H1 (cell line): ENCODE measurements around the gene PRKAG1. TPM values are rescaled to one million over a fixed set of nuclear protein-coding genes. Genes with fewer than 3 reads are reported as not detected.

ENCODE experiments used
- CTCF ChIA-PET: fragments of 300-600 bp; sonication (Branson Sonifier 250); formaldehyde crosslinking; loops from one replicate; lab custom pipeline; 2021; ENCODE audit not compliant: partially characterized antibody; lab: Charles Lee
- POLR2A ChIA-PET: fragments of 300-600 bp; sonication (Branson Sonifier 250); formaldehyde crosslinking; loops from one replicate; lab custom pipeline; 2021; ENCODE audit warnings: inconsistent platforms; ENCODE audit not compliant: partially characterized antibody; lab: Charles Lee
- DNase-seq, 2 experiments: peaks; one replicate each; pipeline versions ENCODE4 v3.0.0 to v3.0.0-alpha.2; 2010 to 2022; ENCODE audit warnings: low spot score in 2 of 2, low read depth in 1 of 2, mixed read lengths in 1 of 2
- FAIRE-seq: peaks from 2 replicates; lab custom pipeline; 2011; peaks lifted over from hg19 to GRCh38; lab: Jason Lieb, UNC
- H2AFZ ChIP-seq: 2 replicates; pipeline ENCODE4 v1.8.1; 2012; ENCODE audit warnings: low read length, inconsistent platforms
- H2AK5ac ChIP-seq: 2 replicates; pipeline ENCODE4 v1.6.1; 2013; ENCODE audit warnings: low read depth, low read length
- H2BK120ac ChIP-seq: replicated peaks from 2 replicates; pipeline ENCODE3; 2013; ENCODE audit warnings: low read depth, low read length, inconsistent platforms
- H2BK12ac ChIP-seq: 2 replicates; pipeline ENCODE4 v1.6.1; 2013; ENCODE audit warnings: low read depth, low read length
- H2BK15ac ChIP-seq: 2 replicates; pipeline ENCODE4 v1.6.1; 2013; ENCODE audit warnings: low read length
- H2BK20ac ChIP-seq: 2 replicates; pipeline ENCODE4 v1.6.1; 2013; ENCODE audit warnings: low read length
- H2BK5ac ChIP-seq: 2 replicates; pipeline ENCODE4 v1.6.1; 2013; ENCODE audit warnings: low read depth, low read length
- H3K14ac ChIP-seq: 2 replicates; pipeline ENCODE4 v1.6.1; 2013; ENCODE audit warnings: inconsistent platforms; ENCODE audit not compliant: insufficient read length
- H3K18ac ChIP-seq: 2 replicates; pipeline ENCODE4 v1.6.1; 2013; ENCODE audit warnings: low read length; ENCODE audit errors: extremely low read depth
- H3K23ac ChIP-seq: 2 replicates; pipeline ENCODE4 v1.6.1; 2013; ENCODE audit warnings: inconsistent platforms; ENCODE audit not compliant: insufficient read length
- H3K23me2 ChIP-seq: 2 replicates; pipeline ENCODE4 v1.6.1; 2013; ENCODE audit warnings: low read depth, low read length
- H3K27ac ChIP-seq: 2 replicates; pipeline ENCODE4 v1.6.1; 2011; ENCODE audit warnings: low read depth, low read length, inconsistent platforms
- H3K27me3 ChIP-seq, 4 experiments: replicated peaks in 1 of 4; 1 replicate in 1 of 4; 2 replicates in 3 of 4; pipeline versions ENCODE4 v1.6.1 to v1.8.1; 2011 to 2013; ENCODE audit warnings: low read length in 3 of 4, mild to moderate bottlenecking in 3 of 4, inconsistent platforms in 2 of 4, mixed read lengths in 2 of 4, moderate library complexity in 1 of 4; ENCODE audit not compliant: control insufficient read depth in 3 of 4, insufficient read depth in 3 of 4; ENCODE audit errors: extremely low read depth in 1 of 4
- H3K36me3 ChIP-seq, 4 experiments: 2 replicates each; pipeline versions ENCODE4 v1.6.1 to v1.8.1; 2011 to 2013; ENCODE audit warnings: mild to moderate bottlenecking in 4 of 4, low read length in 3 of 4, moderate library complexity in 2 of 4, control low read depth in 1 of 4, inconsistent platforms in 1 of 4; ENCODE audit not compliant: insufficient read depth in 4 of 4, control insufficient read depth in 2 of 4
- H3K4ac ChIP-seq: replicated peaks from 2 replicates; pipeline ENCODE3; 2013; ENCODE audit warnings: low read length, low read depth, mixed read lengths, inconsistent platforms; ENCODE audit not compliant: insufficient read length
- H3K4me1 ChIP-seq, 4 experiments: replicated peaks in 1 of 4; 1 replicate in 1 of 4; 2 replicates in 3 of 4; pipeline versions ENCODE4 v1.6.1 to v1.8.1; 2011 to 2013; ENCODE audit warnings: low read length in 3 of 4, inconsistent platforms in 2 of 4, mixed read lengths in 1 of 4; ENCODE audit not compliant: insufficient read depth in 4 of 4, control insufficient read depth in 3 of 4
- H3K4me2 ChIP-seq, 2 experiments: 2 replicates each; pipeline versions ENCODE4 v1.6.1 to v1.8.1; 2011 to 2013; ENCODE audit warnings: low read depth in 2 of 2, low read length in 2 of 2, control low read depth in 1 of 2, inconsistent platforms in 1 of 2, mild to moderate bottlenecking in 1 of 2; ENCODE audit not compliant: insufficient read depth in 1 of 2
- H3K4me3 ChIP-seq, 4 experiments: fragments of 200-600, 300-600 bp in 1 of 4; sonication (generic), shearing (Covaris generic), sonication (Bioruptor Twin) in 1 of 4; 2 replicates each; pipeline versions ENCODE4 v1.5.1 to v1.8.1; 2011 to 2016; ENCODE audit warnings: low read length in 4 of 4, low read depth in 3 of 4, control low read depth in 2 of 4, inconsistent platforms in 2 of 4, mild to moderate bottlenecking in 2 of 4, mixed read lengths in 1 of 4, moderate library complexity in 1 of 4; ENCODE audit not compliant: insufficient read depth in 2 of 4; ENCODE audit errors: extremely low read depth in 1 of 4
- H3K56ac ChIP-seq: replicated peaks from 2 replicates; pipeline ENCODE3; 2013; ENCODE audit warnings: low read depth, mild to moderate bottlenecking, mixed read lengths, low read length, inconsistent platforms; ENCODE audit not compliant: insufficient read length
- H3K79me1 ChIP-seq: 2 replicates; pipeline ENCODE4 v1.6.1; 2013; ENCODE audit warnings: low read depth, low read length, control low read depth
- H3K79me2 ChIP-seq, 2 experiments: 2 replicates each; pipeline versions ENCODE4 v1.6.1 to v1.8.1; 2012 to 2013; ENCODE audit warnings: low read length in 2 of 2, mild to moderate bottlenecking in 2 of 2, inconsistent platforms in 1 of 2; ENCODE audit not compliant: insufficient read depth in 2 of 2, control insufficient read depth in 1 of 2
- H3K9ac ChIP-seq, 4 experiments: replicated peaks in 1 of 4; 1 replicate in 1 of 4; 2 replicates in 3 of 4; pipeline versions ENCODE4 v1.6.1 to v1.8.1; 2011 to 2013; ENCODE audit warnings: low read depth in 3 of 4, low read length in 3 of 4, control low read depth in 2 of 4, mild to moderate bottlenecking in 2 of 4, moderate library complexity in 2 of 4, inconsistent platforms in 1 of 4; ENCODE audit errors: extremely low read depth in 1 of 4
- H3K9me3 ChIP-seq, 2 experiments: 2 replicates each; pipeline versions ENCODE4 v1.6.1 to v1.8.1; 2012 to 2013; ENCODE audit warnings: mild to moderate bottlenecking in 2 of 2, moderate library complexity in 2 of 2, control low read depth in 1 of 2, inconsistent platforms in 1 of 2, low read depth in 1 of 2, low read length in 1 of 2, mixed read lengths in 1 of 2; ENCODE audit not compliant: insufficient read depth in 2 of 2
- H4K20me1 ChIP-seq, 2 experiments: replicated peaks in 1 of 2; 2 replicates each; pipeline versions ENCODE3 to v1.8.1; 2011 to 2013; ENCODE audit warnings: inconsistent platforms in 2 of 2, low read length in 2 of 2, mild to moderate bottlenecking in 1 of 2; ENCODE audit not compliant: insufficient read depth in 2 of 2, control insufficient read depth in 1 of 2
- H4K5ac ChIP-seq: 2 replicates; pipeline ENCODE4 v1.6.1; 2013; ENCODE audit warnings: low read length, low read depth, mixed read lengths, inconsistent platforms; ENCODE audit not compliant: insufficient read length
- H4K8ac ChIP-seq: 2 replicates; pipeline ENCODE4 v1.8.0; 2013; ENCODE audit warnings: mild to moderate bottlenecking, moderate library complexity, low read length, inconsistent platforms; ENCODE audit not compliant: insufficient read depth; ENCODE audit errors: extremely low read depth
- H4K91ac ChIP-seq: replicated peaks from 2 replicates; pipeline ENCODE3; 2013; ENCODE audit warnings: low read length, mixed read lengths, inconsistent platforms; ENCODE audit not compliant: insufficient read length
- BRCA1 ChIP-seq: IDR thresholded peaks from 2 replicates; pipeline ENCODE4 v1.6.1; 2012; ENCODE audit warnings: low read depth, low read length, improper control_type of control experiment
- EP300 ChIP-seq, 2 experiments: IDR thresholded peaks; 1 replicate in 1 of 2; 2 replicates in 1 of 2; pipeline ENCODE4 v1.6.1; 2011 to 2012; ENCODE audit warnings: low read depth in 2 of 2, low read length in 2 of 2, mild to moderate bottlenecking in 2 of 2, borderline replicate concordance in 1 of 2, inconsistent platforms in 1 of 2, moderate library complexity in 1 of 2
- GTF2F1 ChIP-seq: IDR thresholded peaks from 2 replicates; pipeline ENCODE4 v1.6.1; 2012; ENCODE audit warnings: low read depth, low read length, improper control_type of control experiment, borderline replicate concordance
- POU5F1 ChIP-seq: IDR thresholded peaks from 2 replicates; pipeline ENCODE4 v1.6.1; 2011; ENCODE audit warnings: low read depth, mild to moderate bottlenecking, low read length, moderate library complexity
- RAD21 ChIP-seq, 2 experiments: IDR thresholded peaks in 1 of 2; conservative IDR thresholded peaks in 1 of 2; 2 replicates each; pipeline ENCODE4 v1.6.1; 2011; ENCODE audit warnings: low read depth in 2 of 2, low read length in 2 of 2, improper control_type of control experiment in 1 of 2, inconsistent platforms in 1 of 2, mild to moderate bottlenecking in 1 of 2, moderate library complexity in 1 of 2
- SP1 ChIP-seq: IDR thresholded peaks from 2 replicates; pipeline ENCODE4 v1.6.1; 2011; ENCODE audit warnings: low read depth, low read length
- SP4 ChIP-seq: IDR thresholded peaks from 2 replicates; pipeline ENCODE4 v1.6.1; 2012; ENCODE audit warnings: low read length, inconsistent platforms
- TBP ChIP-seq: IDR thresholded peaks from 2 replicates; pipeline ENCODE4 v1.6.1; 2011; ENCODE audit warnings: low read depth, low read length, improper control_type of control experiment
- TCF12 ChIP-seq: IDR thresholded peaks from 2 replicates; pipeline ENCODE4 v1.6.1; 2011; ENCODE audit warnings: low read depth, mild to moderate bottlenecking, low read length
- polyA plus RNA-seq, 7 experiments: library from polyadenylated mRNA; depleted of rRNA in 3 of 7; stranded (reverse) in 5 of 7; unstranded in 2 of 7; fragments of >200 nt in 5 of 7; fragments of 200-250 nt in 2 of 7; gene quantifications; 1 replicate in 5 of 7; 2 replicates in 1 of 7; 4 replicates in 1 of 7; pipeline versions ENCODE4 v1.2.1 to v1.2.3, GENCODE V29; 2011 to 2013; ENCODE audit warnings: missing spikeins in 2 of 7, mixed read lengths in 2 of 7
- total RNA-seq: library from RNA; stranded (reverse); fragmentation: NEBNext Ultra II Directional; extraction: Animal tissue kit (Norgen Biotek cat#: 25700); gene quantifications from 2 replicates; pipeline ENCODE4 v1.2.1, GENCODE V29; 2021
- TF ChIP-seq, protein P1 (sequence below), 3 experiments: IDR thresholded peaks; 1 replicate in 2 of 3; 2 replicates in 1 of 3; pipeline versions ENCODE4 v1.5.1 to v1.6.1; 2011; ENCODE audit warnings: low read length in 3 of 3, mild to moderate bottlenecking in 3 of 3, inconsistent platforms in 2 of 3, low read depth in 1 of 3, moderate library complexity in 1 of 3; ENCODE audit not compliant: insufficient read depth in 1 of 3; ENCODE audit errors: control extremely low read depth in 1 of 3

The PRKAG1 gene
- total and polyA plus RNA-seq, 2 of the 8 experiments (the other 6 are each of a cell fraction or from before 2014, with no cell fraction given), result 38.6 to 57.5 TPM

DNA sequence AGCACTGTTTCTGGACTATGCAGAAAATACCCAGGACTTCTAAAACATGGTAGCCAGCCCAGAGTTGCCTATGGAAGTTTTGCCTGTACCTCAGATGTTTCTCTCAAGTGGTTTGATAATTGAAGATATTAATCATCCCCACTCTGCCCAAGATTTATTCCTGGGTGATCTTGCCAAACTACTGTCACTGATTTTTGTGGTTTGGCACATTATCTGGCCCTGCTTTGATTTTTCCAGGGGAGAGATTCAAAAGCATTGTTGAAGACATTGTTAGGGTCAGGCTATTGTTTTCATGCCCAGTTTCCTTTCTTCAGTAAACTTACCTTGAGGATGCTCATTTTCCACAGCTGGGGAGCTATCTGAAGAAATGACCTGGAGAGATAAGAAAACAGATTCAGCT is 5.8 kb downstream of the PRKAG1 start:
- Histone ChIP-seq H3K9me3 (no peaks in the 10 kb centered on the region), H3K4ac (no peak overlapping the region), H2BK20ac (no peak overlapping the region), H4K5ac (no peak overlapping the region), H3K56ac (no peak overlapping the region), H3K23ac (no peak overlapping the region), H3K9ac (no peak overlapping the region), H3K27me3 (no peaks in the 10 kb centered on the region), H3K4me2 (no peak overlapping the region), H3K18ac (no peak overlapping the region), H3K79me2 (no peaks in the 10 kb centered on the region), H2BK12ac (no peak overlapping the region), H2BK15ac (no peak overlapping the region), H4K8ac (no peak overlapping the region), H2AFZ (no peak overlapping the region), H4K20me1 (no peaks in the 10 kb centered on the region), H2BK5ac (no peak overlapping the region), H2BK120ac (no peak overlapping the region), H2AK5ac (no peak overlapping the region), H3K14ac (no peak overlapping the region), H3K23me2 (0 out of 2 replicates have a peak, but pooled peaks cover 2% of the 10 kb centered on the region), H3K4me3 (no peak overlapping the region), H4K91ac (no peak overlapping the region), H3K27ac (no peak overlapping the region), H3K36me3 (no peaks in the 10 kb centered on the region), H3K79me1 (no peaks in the 10 kb centered on the region), H3K4me1 (peaks cover 0 to 2% (median 0%) of the 10 kb centered on the region in 4 experiments; a peak in 1 of 7 replicates)
- DNase-seq (no peak), FAIRE-seq (no peak)
- ChIA-PET POLR2A (interaction anchor here (1.3 to 3.0 kb wide), 5 partner anchors 8 to 25 kb away, joined by 3 to 16 read pairs (median 10); no protein-coding TSS in a partner anchor), CTCF (interaction anchor here (0.6 to 11.5 kb wide), 9 partner anchors 14 to 77 kb away, joined by 3 to 207 read pairs (median 4); partner anchors contain the start of genes DDN and WNT1)
- TF ChIP-seq SP4 (no peak), RAD21 (IDR thresholded peaks at IDR 0.05 in 1 of 2, conservative IDR thresholded peaks at IDR 0.05 in 1 of 2; ENCODE audit: low read depth in 2 of 2, low read length in 2 of 2) (no peak), BRCA1 (no peak), SP1 (no peak), TCF12 (no peak), POU5F1 (no peak), EP300 (IDR thresholded peaks at IDR 0.05; ENCODE audit: borderline replicate concordance in 1 of 2, low read depth in 2 of 2, low read length in 2 of 2) (no peak), GTF2F1 (no peak), TBP (no peak)
- TF ChIP-seq, protein P1, sequence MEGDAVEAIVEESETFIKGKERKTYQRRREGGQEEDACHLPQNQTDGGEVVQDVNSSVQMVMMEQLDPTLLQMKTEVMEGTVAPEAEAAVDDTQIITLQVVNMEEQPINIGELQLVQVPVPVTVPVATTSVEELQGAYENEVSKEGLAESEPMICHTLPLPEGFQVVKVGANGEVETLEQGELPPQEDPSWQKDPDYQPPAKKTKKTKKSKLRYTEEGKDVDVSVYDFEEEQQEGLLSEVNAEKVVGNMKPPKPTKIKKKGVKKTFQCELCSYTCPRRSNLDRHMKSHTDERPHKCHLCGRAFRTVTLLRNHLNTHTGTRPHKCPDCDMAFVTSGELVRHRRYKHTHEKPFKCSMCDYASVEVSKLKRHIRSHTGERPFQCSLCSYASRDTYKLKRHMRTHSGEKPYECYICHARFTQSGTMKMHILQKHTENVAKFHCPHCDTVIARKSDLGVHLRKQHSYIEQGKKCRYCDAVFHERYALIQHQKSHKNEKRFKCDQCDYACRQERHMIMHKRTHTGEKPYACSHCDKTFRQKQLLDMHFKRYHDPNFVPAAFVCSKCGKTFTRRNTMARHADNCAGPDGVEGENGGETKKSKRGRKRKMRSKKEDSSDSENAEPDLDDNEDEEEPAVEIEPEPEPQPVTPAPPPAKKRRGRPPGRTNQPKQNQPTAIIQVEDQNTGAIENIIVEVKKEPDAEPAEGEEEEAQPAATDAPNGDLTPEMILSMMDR (IDR thresholded peaks at IDR 0.05; ENCODE audit: control extremely low read depth in 1 of 3, insufficient read depth in 1 of 3, low read depth in 1 of 3, low read length in 3 of 3), result no peak
- TF ChIP-seq, all 59 proteins: peak for 0
